ENCODE results near the gene ZC3H7A.

The ZC3H7A gene

DNA sequence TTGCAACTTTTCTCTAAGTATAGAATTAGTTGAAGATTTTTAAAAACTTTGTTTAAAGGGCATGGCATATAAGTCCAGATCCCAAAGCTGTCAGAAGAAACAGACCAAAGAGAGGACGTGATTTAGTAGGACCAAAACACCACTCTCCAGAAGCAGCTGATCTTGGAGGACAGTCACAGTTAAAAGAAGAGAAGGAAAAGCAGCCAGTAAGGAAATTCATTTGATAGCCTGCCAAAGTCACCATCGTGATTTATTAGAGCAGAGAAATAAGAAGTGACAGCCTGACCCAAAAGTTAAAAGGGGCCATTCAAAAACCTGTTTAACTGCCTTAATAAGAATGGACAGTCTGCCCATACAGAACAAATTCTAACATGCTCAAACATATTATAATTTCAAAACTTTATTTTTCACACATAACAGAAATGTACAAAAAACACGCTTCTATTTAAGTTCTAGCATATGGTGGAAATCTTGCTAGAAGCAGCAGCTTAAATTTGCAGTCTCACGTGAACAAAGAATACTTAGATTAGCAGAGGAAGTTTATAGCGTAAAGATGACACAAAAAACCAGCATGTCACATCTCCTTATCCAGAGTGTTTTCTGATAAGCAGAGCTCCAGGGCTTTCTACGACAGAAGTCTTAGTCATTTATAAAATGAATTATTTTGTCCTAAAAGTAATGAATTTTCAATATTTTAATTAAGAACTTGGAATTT, 91.6 kb downstream of the ZC3H7A start:
- Histone ChIP-seq H3K4me1 (peaks cover 3% of the 10 kb centered on the region; the same call in 1 of the 2 replicates), H3K36me3 (peaks cover 3% of the 10 kb centered on the region; the same call in 1 of the 2 replicates), H3K27me3 (no peaks in the 10 kb centered on the region), H3K9me3 (no peaks in the 10 kb centered on the region), H3K4me3 (ENCODE audit: low read depth, low read length) (no peak overlapping the region)
- TF ChIP-seq, protein P1, sequence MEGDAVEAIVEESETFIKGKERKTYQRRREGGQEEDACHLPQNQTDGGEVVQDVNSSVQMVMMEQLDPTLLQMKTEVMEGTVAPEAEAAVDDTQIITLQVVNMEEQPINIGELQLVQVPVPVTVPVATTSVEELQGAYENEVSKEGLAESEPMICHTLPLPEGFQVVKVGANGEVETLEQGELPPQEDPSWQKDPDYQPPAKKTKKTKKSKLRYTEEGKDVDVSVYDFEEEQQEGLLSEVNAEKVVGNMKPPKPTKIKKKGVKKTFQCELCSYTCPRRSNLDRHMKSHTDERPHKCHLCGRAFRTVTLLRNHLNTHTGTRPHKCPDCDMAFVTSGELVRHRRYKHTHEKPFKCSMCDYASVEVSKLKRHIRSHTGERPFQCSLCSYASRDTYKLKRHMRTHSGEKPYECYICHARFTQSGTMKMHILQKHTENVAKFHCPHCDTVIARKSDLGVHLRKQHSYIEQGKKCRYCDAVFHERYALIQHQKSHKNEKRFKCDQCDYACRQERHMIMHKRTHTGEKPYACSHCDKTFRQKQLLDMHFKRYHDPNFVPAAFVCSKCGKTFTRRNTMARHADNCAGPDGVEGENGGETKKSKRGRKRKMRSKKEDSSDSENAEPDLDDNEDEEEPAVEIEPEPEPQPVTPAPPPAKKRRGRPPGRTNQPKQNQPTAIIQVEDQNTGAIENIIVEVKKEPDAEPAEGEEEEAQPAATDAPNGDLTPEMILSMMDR (IDR thresholded peaks at IDR 0.05; ENCODE audit: low read depth, low read length) = no peak
- no peak for DNase-seq

Measured in BE2C (cell line).